GM10248 (cell line): ENCODE data around the gene ZRANB3.

Experiments
- CTCF ChIA-PET: fragments of 300-600 bp; sonication (Branson Sonifier 250); formaldehyde crosslinking; extraction: SDS; loops from one replicate; lab custom pipeline; 2021; ENCODE audit warnings: antibody characterized with exemption; lab: Yijun Ruan, JAX
- POLR2A ChIA-PET: fragments of 350-650 bp; sonication (Branson Sonifier 250); formaldehyde crosslinking; extraction: SDS; loops from one replicate; lab custom pipeline; 2020; ENCODE audit warnings: antibody characterized with exemption; lab: Yijun Ruan, JAX
- DNase-seq: peaks from one replicate; pipeline ENCODE4 v3.0.0; 2012; ENCODE audit errors: extremely low spot score
- TF ChIP-seq, protein P1 (sequence below): IDR thresholded peaks from 2 replicates; pipeline ENCODE4 v1.5.1; 2012; ENCODE audit warnings: mild to moderate bottlenecking, low read depth; ENCODE audit errors: extremely low read depth, missing control alignments, control extremely low read depth

The ZRANB3 gene

GRCh38 chr2:135097532-135098231, 433.3 kb downstream of the ZRANB3 start:
- POLR2A ChIA-PET = no interaction called here

GRCh38 chr2:135096665-135097446, 434.2 kb downstream of the ZRANB3 start:
- TF ChIP-seq, protein P1, sequence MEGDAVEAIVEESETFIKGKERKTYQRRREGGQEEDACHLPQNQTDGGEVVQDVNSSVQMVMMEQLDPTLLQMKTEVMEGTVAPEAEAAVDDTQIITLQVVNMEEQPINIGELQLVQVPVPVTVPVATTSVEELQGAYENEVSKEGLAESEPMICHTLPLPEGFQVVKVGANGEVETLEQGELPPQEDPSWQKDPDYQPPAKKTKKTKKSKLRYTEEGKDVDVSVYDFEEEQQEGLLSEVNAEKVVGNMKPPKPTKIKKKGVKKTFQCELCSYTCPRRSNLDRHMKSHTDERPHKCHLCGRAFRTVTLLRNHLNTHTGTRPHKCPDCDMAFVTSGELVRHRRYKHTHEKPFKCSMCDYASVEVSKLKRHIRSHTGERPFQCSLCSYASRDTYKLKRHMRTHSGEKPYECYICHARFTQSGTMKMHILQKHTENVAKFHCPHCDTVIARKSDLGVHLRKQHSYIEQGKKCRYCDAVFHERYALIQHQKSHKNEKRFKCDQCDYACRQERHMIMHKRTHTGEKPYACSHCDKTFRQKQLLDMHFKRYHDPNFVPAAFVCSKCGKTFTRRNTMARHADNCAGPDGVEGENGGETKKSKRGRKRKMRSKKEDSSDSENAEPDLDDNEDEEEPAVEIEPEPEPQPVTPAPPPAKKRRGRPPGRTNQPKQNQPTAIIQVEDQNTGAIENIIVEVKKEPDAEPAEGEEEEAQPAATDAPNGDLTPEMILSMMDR = no peak
- ChIA-PET CTCF (interaction anchor here (0.9 kb wide), 1 partner anchor 14 kb away, joined by 3 read pairs; no protein-coding TSS in a partner anchor), POLR2A (no interaction called here)
- no peak for DNase-seq

More at GRCh38 chr2:135097532-135098231, 433.3 kb downstream of the ZRANB3 start:
- DNase-seq = no peak
- CTCF ChIA-PET = interaction anchor here (0.9 kb wide), 1 partner anchor 15 kb away, joined by 3 read pairs; no protein-coding TSS in a partner anchor
- TF ChIP-seq, protein P1 = no peak

- ChIA-PET POLR2A (no interaction called here), CTCF (no interaction called here)
- TF ChIP-seq, protein P1 = no peak
- DNase-seq = no peak
These were observed 435.4 kb downstream of the ZRANB3 start for GRCh38 chr2:135095591-135095990.

DNA sequence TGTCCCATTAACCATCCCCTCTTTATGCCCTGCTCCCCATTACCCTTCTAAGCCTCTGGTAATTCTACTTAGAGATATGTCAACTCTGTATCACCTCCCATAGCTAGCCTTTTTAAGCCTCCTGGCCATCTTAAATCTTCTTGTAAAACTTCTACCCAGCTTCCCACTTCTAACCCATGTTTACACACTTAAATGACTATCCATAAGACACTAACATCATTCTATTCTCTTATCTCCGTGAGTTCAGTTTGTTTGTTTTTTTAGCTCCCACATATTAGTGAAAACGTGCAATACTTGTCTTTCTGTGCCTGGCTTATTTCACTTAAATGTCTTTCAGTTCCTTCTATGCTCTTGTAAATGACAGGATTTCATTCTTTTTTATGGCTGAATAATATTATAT, 436.5 kb downstream of the ZRANB3 start:
- ChIA-PET POLR2A (no interaction called here), CTCF (no interaction called here)
- TF ChIP-seq, protein P1 = no peak
- no peak for DNase-seq

GRCh38 chr2:135093670-135094330, 437.2 kb downstream of the ZRANB3 start:
- TF ChIP-seq, protein P1 = no peak
- POLR2A ChIA-PET = no interaction called here
- DNase-seq = no peak
- CTCF ChIA-PET = no interaction called here

DNA sequence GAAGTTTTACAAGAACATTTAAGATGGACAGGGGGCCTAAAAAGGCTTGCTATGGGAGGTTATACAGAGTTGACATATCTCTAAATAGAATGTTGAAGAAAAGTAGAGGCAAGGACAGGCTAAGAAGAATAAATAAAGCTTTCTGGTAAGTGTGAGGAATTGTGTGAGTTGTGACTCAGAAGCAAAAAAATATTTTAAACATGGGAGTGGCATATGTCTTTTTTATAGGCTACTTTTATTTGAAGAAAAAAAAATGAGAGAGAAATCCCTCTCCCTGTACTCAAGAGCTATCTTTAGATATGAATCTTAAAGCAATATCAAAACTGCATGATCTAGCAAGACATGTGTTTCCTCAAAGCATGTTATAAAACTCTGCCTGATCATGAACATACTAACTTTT, 437.8 kb downstream of the ZRANB3 start:
- ChIA-PET CTCF (interaction anchor here (1.2 to 1.3 kb wide), 2 partner anchors 13 to 28 kb away, joined by 3 to 4 read pairs; no protein-coding TSS in a partner anchor), POLR2A (no interaction called here)
- no peak for DNase-seq
- TF ChIP-seq, protein P1 = no peak
